GM23338 (cell line): ENCODE data around the gene TAF8. TPM values are rescaled to one million over a fixed set of nuclear protein-coding genes. Genes with fewer than 3 reads are reported as not detected.
"Not testable (repeated sequence)": the region's sequence is repeated elsewhere in the genome, so short reads cannot be mapped to it uniquely, and the experiment has no call there.

Experiments
- ATAC-seq: fragments of 200-7000 bp; cut with Tn5 transposase; 3 replicates; pipeline ENCODE4 v1.9.1; 2020
- DNase-seq: peaks from one replicate; pipeline ENCODE4 v3.0.0-alpha.2; 2015; ENCODE audit warnings: low spot score
- H2AFZ ChIP-seq: fragments of 200-600 bp; sonication (generic); 2 replicates; pipeline ENCODE4 v1.8.0; 2016; ENCODE audit warnings: antibody characterized with exemption, mild to moderate bottlenecking, moderate library complexity
- H3F3A ChIP-seq: fragments of 200-600 bp; sonication (generic); replicated peaks from 2 replicates; pipeline ENCODE4 v1.8.0; 2017; ENCODE audit warnings: antibody characterized with exemption, mixed run types, low read depth
- H3K27ac ChIP-seq: fragments of 200-600 bp; sonication (generic); 2 replicates; pipeline ENCODE4 v1.6.1; 2016; ENCODE audit warnings: low read depth
- H3K27me3 ChIP-seq: fragments of 200-600 bp; sonication (generic); 2 replicates; pipeline ENCODE4 v1.8.0; 2016; ENCODE audit warnings: mild to moderate bottlenecking, mixed run types, moderate library complexity; ENCODE audit not compliant: insufficient read depth
- H3K36me3 ChIP-seq: fragments of 200-600 bp; sonication (generic); 2 replicates; pipeline ENCODE4 v1.8.0; 2016; ENCODE audit warnings: mild to moderate bottlenecking; ENCODE audit not compliant: insufficient read depth
- H3K4me1 ChIP-seq: fragments of 200-600 bp; sonication (generic); 2 replicates; pipeline ENCODE4 v1.8.0; 2016; ENCODE audit warnings: mild to moderate bottlenecking, moderate library complexity; ENCODE audit not compliant: insufficient read depth
- H3K4me2 ChIP-seq: fragments of 200-600 bp; sonication (generic); 2 replicates; pipeline ENCODE4 v1.7.1; 2017; ENCODE audit warnings: mixed run types
- H3K4me3 ChIP-seq: fragments of 200-600 bp; sonication (generic); 2 replicates; pipeline ENCODE4 v1.6.1; 2016; ENCODE audit warnings: mixed run types
- H3K79me2 ChIP-seq: fragments of 200-600 bp; sonication (generic); replicated peaks from 2 replicates; pipeline ENCODE4 v1.8.0; 2017; ENCODE audit warnings: mild to moderate bottlenecking; ENCODE audit not compliant: insufficient read depth
- H3K9me2 ChIP-seq: fragments of 200-600 bp; sonication (generic); 2 replicates; pipeline ENCODE4 v1.8.0; 2017; ENCODE audit not compliant: insufficient read depth
- H4K20me1 ChIP-seq: fragments of 200-600 bp; sonication (generic); replicated peaks from 2 replicates; pipeline ENCODE4 v1.8.0; 2017; ENCODE audit warnings: mild to moderate bottlenecking; ENCODE audit not compliant: insufficient read depth
- H3K27ac Mint-ChIP-seq: 2 replicates; pipeline ENCODE4 v1.8.0; 2020; ENCODE audit warnings: inconsistent platforms, mild to moderate bottlenecking, moderate library complexity, mixed read lengths
- H3K27me3 Mint-ChIP-seq: 3 replicates; pipeline ENCODE4 v1.8.0; 2022; ENCODE audit warnings: low read depth, mild to moderate bottlenecking, moderate library complexity, mixed read lengths, inconsistent platforms; ENCODE audit not compliant: insufficient read depth, poor library complexity
- H3K36me3 Mint-ChIP-seq: 3 replicates; pipeline ENCODE4 v1.8.0; 2021; ENCODE audit warnings: low read depth, mild to moderate bottlenecking, inconsistent platforms, moderate library complexity, mixed read lengths
- H3K4me1 Mint-ChIP-seq: 3 replicates; pipeline ENCODE4 v1.8.0; 2020; ENCODE audit warnings: mild to moderate bottlenecking, inconsistent platforms, mixed read lengths
- H3K4me3 Mint-ChIP-seq: 3 replicates; pipeline ENCODE4 v1.8.0; 2021; ENCODE audit warnings: moderate library complexity, mild to moderate bottlenecking, inconsistent platforms, mixed read lengths
- H3K9me3 Mint-ChIP-seq: 3 replicates; pipeline ENCODE4 v1.8.0; 2020; ENCODE audit warnings: moderate library complexity, mild to moderate bottlenecking, inconsistent platforms, mixed read lengths
- ETS1 ChIP-seq: IDR thresholded peaks from 2 replicates; pipeline ENCODE4 v1.6.1; 2016; ENCODE audit warnings: antibody characterized with exemption
- ZNF462 ChIP-seq: fragments of 250-450 bp; sonication (Bioruptor Pico); IDR thresholded peaks from 2 replicates; pipeline ENCODE4 v1.5.0; 2020; ENCODE audit warnings: mild to moderate bottlenecking, moderate library complexity
- polyA plus RNA-seq: library from polyadenylated mRNA; unstranded; fragments of >200 nt; fragmentation: Nextera tagmentation; extraction: Ambion mirVana; gene quantifications from 2 replicates; pipeline ENCODE4 v1.2.1, GENCODE V29; 2016
- total RNA-seq: library from RNA; depleted of rRNA; stranded (reverse); fragments of >200 nt; shearing (Covaris generic); gene quantifications from 2 replicates; pipeline ENCODE4 v1.2.3, GENCODE V29; 2014

Gene TAF8
- total and polyA plus RNA-seq, 2 experiments from 2014 or later: 18.7 to 30.6 TPM

- no peak for TF ChIP-seq ZNF462 (CRISPR knock-in tag)
- no peak for TF ChIP-seq ETS1
Observed at GRCh38 chr6:42007286-42008137, 42.8 kb upstream of the TAF8 start (continued).

- H3F3A ChIP-seq: not testable (repeated sequence)
Observed at GRCh38 chr6:42008138-42008528, 42.2 kb upstream of the TAF8 start.

More at GRCh38 chr6:42008138-42008528, 42.2 kb upstream of the TAF8 start:
- H3K36me3 Mint-ChIP-seq, H3K36me3 ChIP-seq, H3K27me3 Mint-ChIP-seq, H3K27me3 ChIP-seq, H3K4me3 ChIP-seq, H3K79me2 ChIP-seq, H2AFZ ChIP-seq, H3K9me3 Mint-ChIP-seq, DNase-seq, H4K20me1 ChIP-seq, H3K27ac Mint-ChIP-seq, H3K9me2 ChIP-seq, H3K4me2 ChIP-seq, ATAC-seq, H3K4me3 Mint-ChIP-seq, H3K27ac ChIP-seq: not testable (repeated sequence)
- peaks cover 16% of the 10 kb centered on the region for H3K4me1 Mint-ChIP-seq
- H3K4me1 ChIP-seq: peaks cover 14% of the 10 kb centered on the region; the same call in 1 of the 2 replicates
